Ramos (cell line): ENCODE data around the gene TRAF3.
"Not testable (repeated sequence)": the region's sequence is repeated elsewhere in the genome, so short reads cannot be mapped to it uniquely, and the experiment has no call there.

Experiments
- in situ Hi-C: fragments of 300-500 bp; cut with MboI; formaldehyde crosslinking; loops from one replicate; pipeline ENCODE4 v1.14.3; 2022; ENCODE audit warnings: low sequenced_read_pairs; ENCODE audit not compliant: unreplicated experiment

TRAF3 gene

DNA sequence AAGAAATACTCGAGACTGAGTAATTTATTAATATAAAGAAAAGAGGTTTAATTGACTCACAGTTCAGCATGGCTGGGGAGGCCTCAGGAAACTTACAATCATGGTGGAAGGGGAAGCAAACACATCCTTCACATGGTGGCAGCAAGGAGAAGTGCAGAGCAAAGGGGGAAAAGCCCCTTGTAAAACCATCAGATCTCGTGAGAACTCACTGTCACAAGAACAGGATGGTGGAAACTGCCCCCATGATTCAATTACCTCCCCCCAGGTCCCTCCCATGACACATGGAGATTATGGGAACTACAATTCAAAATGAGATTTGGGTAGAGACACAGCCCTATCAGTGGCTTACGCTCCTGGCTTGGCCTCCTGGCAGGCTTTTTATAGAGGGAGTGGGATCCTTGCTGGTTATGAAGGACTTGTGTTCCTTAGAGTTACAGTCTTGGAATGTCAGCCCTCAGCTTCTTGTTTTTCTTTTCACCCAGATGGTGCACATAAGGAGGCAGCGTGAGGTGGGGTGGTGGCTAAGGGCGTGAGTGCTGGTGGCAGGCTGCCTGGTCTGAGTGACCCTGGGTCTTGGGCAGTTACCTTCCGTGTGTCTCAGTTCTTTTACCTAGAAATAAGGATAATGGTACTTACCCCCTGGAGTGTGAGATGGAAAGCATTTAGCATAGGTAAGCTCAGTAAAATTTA lies 25.7 kb downstream of the TRAF3 start:
- in situ Hi-C loops: no loop called here

DNA sequence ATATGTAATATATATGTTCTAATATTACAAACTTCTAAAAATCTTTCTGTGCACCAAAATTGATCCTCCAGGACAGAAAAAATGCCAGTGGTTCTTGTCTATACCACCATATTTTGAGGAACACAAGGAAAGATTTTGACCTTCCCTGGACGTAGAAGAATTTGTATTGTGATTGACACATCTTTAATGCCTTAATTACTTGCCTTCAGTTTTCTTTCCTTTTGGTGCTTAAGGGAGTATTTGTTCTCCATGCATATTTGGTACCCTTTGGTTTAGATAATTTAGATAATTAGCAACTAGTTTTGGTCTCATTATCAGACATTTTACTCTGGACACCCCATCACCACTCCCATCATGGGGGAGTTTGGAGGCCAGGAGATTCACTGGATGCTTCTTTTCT lies 27.6 kb downstream of the TRAF3 start:
- in situ Hi-C loops: no loop called here

DNA sequence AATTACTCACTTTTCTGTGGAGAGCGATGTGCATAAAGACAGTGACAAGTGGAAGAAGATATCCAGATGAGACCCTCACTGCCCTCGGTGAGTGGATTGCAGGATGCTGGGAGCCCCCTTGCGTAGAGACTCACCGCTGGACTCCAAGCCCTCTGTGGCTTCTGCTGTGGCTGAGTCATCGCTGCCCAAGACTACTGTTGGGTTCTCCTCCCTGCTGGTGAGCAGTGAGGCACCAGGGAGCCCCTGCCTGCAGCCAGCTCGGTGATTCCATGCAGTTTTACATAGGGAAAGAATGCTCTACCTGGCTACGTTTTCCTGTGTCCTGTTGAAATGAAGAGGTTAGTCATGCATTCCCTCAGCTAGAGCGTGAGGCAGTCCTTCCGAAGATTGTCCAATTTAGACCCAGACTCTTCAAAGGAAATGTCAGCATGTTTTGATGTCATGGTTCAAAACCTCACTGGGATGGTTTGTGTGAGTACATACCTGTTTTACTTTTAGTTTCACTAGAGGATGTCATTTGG lies 28.2 kb downstream of the TRAF3 start:
- in situ Hi-C loops: no loop called here

DNA sequence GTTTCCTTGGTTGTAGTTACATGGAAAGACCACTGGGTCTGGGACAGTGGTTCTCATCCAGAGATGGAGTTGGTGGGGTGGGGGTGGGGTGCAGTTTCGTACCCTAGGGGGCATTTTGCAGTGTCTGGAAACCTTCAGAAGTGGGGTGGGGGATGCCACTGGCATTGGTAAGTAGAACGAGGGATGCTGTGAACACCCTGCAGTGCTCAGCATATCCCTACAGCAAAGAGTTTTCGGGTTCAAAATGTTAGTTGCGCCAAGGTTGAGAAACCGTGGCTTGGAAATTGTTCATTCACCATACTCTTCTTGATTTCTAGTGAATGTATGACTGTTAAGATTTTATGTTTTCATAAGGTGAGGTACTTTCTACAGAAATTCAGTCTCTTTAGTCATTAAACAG lies 28.7 kb downstream of the TRAF3 start:
- in situ Hi-C loops: no loop called here

DNA sequence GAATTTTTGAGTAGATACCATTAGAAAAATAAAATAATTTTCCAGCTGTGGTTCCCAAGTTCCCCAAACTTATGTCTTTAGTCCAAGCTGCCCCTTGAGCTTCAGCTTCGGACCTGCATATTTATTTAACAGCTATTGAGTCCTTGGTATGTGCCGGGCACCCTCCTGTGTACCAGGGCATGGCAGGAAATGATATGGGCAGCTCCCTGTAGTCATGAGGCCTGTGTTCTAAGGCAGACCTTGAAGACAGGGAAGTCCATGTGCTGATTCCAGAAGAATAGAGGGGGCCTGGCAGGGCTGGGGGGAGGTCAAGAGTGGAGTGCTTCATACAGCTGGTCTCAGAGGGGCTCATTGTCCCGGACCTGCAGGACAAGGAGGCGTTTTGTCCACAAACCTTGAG lies 29.2 kb downstream of the TRAF3 start:
- in situ Hi-C loops: no loop called here

DNA sequence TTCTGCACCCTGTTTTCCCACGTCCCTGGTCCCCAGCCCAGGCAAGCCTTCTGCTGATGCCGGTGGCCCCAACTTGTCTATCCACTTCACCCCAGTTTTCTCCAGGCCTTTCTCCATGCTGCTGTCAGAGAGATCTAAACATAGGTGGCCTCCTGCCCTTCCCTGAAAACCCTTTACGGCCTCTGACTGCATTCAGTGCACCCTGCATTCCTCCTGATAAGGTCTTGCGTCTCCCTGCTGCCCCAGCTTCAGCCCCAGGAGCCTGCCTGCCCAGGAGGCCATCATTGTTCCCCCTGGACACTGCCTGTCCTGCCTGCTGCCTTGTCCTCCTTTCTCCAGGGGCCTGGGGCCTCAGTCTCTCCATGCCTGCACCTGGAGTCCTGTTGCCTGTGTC lies 29.8 kb downstream of the TRAF3 start:
- in situ Hi-C loops: no loop called here

DNA sequence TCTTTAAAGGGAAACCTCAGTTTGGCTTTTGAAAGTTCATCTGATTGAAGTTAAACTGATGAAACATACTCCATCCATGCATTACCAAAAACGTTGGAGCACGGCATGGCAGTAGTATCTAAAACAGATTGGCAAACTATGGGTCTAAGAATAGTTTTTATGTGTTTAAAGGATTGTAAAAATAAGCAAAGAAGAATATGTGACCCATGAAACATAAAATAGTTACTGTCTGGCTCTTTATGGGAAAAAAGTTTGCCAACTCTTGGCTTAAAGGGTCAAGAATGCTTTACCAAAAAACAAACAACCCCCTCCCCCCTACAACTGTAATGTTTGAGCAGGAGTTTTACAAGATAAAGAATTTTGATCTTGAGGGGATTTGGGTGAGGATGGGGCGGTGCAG lies 32.6 kb downstream of the TRAF3 start:
- in situ Hi-C loops: no loop called here

DNA sequence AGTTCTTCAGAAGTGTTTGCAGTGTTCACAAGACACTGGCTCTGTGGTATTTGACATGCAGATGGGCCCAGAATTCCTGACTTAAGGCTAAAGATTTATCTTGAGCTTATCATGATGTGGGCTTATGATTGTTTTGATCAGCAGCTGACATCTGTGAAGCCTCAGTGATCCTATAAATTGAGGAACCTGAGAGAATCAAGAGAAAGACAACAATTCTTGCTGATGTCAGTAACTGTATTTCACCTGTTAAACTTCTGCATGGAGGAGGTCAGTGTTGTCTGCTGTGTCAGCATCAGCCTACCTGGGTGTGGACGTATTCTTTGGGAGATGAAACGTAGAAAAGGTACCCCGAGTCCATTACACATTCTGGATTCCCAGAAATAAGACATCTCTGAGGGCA lies 33.3 kb downstream of the TRAF3 start:
- in situ Hi-C loops: no loop called here

DNA sequence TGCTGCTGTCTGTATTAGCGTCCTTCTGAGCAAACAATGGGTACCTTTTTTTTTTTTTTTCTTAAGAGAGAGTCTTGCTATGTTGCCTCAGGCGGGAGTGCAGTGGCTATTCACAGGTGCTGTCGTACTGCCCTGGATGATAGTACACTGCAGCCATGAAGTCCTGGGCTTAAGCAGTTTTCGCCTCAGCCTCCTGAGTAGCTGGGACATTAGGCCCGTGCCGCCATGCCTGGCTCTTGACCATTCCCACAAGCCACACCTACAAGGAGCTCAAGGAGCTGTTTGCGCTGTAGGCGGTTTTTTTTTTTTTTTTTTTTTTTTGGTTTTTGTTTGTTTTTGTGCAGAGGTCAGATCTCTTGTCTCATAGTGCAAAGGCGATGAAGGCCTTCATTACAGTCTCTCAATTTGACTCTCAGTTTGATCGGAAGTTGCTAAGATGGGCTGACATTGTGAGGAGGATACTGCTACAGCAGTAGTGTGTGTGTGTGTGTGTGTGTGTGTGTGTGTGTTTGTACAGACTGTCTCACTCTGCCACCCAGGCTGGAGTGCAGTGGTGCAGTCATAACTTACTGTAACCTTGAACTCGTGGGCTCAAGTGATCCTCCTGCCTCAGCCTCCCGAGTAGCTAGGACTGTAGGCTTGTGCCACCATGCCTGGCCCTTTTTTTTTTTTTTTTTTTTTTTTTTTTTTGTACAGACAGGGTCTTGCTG lies 34.2 kb downstream of the TRAF3 start:
- in situ Hi-C loops: no loop called here

DNA sequence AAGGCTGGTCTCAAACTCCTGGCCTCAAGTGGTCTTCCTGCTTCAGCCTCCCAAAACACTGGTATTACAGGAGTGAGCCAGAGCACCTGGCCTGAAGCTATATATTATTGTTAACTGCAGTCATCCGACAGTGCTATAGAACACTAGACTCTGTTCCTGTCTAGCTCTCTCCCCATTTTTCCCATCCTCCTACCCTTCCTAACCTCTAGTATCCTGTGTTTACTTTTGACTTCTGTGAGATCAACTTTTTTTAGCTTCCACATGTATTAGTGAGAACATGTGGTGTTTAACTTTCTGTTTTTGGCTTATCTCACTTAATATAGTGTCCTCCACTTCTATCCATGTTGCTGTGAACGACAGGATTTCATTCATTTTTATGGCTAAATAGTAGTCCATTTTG lies 34.7 kb downstream of the TRAF3 start:
- in situ Hi-C loops: no loop called here

DNA sequence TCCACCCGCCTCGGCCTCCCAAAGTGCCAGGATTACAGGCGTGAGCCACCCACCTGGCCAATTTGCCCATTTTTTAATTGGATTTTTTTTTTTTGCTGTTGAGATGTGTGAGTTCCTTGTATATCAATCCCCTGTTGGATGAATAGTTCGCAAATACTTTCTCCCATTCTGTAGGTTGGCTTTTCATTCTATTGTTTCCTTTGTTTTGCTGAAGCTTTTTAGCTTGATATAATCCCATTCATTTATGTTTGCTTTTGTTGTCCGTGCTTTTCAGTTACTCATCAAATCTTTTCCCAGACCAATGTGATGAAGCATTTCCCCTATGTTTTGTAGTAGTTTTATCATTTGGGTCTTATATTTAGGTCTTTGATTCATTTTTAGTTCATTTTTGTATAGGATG lies 36.4 kb downstream of the TRAF3 start:
- in situ Hi-C loops: no loop called here

DNA sequence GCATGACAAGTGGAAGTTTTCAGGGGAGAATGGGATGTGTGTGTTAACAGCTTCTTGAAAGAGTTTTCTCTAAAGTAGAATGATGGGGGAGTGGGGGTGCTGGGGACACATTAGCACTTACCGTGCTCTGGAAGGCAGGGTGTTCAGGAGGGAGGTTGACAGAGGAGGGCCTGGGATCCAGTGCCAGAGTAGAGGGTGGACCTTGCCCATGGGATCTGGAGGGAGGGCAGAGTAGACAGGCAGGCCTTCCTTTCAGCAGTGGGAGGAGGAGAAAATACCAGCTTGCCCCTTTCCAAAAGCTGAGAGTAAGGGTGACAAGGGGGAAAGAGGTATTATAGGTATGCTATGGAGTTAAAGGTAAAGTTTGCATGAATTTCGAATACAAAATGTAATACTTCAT lies 40.1 kb downstream of the TRAF3 start:
- in situ Hi-C loops: no loop called here

DNA sequence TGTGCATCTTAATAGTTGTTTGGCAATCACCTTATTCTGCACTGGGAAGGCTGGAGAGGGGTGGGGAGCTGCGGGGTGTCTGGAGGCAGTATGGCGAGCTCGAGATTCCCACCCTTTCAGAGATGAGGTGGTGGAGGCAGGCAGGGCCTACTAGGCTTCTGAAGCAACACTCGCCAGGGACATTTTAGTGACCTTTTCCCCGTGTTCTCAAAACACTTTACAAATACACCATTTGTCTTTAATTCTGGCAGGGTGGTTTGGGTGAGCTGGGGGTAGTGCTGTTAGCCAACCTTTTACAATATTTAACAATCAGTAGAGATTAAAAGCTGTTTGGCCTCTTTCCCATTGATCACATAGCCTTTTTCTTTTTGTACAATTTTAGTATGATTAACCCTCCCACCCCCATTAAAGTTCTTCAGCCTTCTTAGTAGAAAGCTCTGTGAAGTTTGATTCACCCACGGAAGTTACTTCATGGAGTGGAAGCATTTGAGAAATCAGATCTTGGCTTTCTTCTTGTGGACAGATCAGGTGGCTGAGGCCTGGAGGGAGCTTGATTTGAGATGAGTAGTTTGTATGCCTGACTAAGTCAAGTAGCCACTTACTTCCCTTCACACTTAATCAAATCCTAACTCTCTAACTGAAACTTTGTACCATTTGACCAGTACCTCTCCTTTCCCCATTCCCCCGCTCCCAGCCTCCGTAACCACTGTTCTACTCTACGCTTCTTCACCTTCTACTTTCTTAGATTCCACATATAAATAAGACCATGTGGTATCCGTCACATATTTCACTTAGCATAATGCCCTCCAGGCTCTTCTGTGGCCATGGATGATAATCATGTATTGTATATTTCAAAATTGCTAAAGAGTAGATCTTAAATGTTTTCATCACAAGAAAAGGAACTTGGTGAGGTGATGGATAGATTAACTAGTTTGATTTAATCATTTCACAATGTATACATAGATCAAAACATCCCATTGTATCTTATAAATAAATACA lies 41.0 kb downstream of the TRAF3 start:
- in situ Hi-C loops: no loop called here

DNA sequence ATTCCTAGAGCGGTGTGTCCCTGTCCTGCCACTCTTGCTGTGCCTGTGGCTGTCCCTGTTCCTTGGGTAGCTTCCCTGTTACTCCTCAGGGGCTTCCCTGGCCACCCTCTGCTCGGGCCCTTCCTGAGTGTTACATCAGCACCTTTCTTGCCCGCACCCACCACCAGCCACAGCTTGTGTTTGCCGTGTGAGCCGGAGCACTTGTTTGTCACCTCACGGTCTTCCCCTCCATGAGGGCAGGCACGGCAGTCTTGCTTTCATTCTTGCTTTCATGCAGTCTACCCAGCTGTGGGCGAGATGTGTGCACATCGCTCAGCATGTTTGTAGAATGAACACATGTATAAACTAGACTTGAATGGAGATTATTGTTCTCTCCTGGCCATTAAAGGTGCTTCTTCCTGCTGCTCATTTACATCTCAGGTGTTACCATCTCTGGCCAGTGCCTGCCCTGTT lies 42.0 kb downstream of the TRAF3 start:
- in situ Hi-C loops: no loop called here

DNA sequence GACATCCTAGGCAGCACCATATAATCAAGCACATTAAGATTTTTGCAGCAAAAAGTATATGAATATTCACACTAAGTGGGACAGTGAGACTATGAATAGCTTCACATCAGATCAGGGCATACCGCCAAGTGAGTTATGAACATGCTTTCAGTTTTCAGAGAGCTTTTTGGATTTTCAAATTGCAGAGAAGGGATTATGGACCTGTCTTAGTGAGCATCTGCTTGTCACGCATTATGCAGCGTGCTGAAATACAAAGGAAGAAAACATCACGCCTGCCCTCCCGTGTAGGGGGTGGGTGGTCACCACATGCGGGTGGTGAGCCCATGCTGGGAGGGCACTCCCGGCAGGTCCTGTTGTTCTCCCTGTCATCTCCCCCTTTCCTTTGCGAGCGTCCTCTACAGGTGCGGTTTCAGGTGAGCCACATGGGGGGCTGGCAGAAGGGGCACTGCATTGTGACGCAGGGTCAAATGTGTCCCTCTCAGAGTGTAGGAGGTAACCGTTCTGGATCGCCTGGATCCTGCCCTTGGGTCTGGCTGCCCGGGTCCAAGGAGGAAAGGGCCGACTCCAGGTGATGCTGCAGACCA lies 42.6 kb downstream of the TRAF3 start:
- in situ Hi-C loops: no loop called here

DNA sequence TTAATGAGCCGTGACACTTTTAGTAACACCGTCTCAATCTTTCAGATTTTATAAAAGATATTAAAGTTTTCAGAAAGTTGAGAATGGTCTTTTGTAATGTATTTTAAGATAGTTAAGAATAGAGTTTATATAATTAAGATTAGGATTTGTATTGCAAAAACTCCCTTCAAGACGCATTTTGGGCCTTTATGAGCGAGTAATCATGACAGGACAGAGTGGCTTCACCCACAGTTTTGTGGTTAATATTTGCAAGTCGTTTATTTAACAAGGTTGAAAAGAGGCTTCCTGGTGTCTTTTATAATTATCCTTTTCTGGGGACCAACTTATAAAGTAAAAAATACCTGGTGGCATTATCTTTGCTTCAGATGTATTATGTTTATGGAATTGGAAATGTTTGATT lies 44.0 kb downstream of the TRAF3 start:
- in situ Hi-C loops: no loop called here

DNA sequence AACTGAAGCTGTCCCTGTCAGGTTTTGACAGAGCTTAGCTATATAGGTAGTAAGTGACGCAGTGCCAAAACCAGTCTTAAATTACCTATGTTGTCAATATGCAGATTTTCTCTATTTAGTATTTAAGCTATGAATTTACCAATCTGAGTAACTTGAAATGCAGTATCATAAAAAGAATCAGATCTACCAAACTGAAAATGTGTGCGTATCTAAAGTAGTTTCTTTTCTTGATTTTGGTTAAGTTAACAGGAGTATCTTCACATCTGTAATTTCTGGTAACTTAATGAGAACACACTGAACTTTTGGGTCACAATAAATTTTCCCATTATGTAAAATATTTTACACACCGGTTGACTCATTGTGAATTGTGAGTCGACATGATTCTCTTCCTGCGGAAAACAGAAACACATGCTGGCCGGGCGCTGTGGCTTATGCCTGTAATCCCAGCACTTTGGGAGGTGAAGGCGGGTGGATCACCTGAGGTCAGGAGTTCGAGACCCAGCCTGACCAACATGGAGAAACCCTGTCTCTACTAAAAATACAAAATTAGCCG lies 45.1 kb downstream of the TRAF3 start:
- in situ Hi-C loops: no loop called here

DNA sequence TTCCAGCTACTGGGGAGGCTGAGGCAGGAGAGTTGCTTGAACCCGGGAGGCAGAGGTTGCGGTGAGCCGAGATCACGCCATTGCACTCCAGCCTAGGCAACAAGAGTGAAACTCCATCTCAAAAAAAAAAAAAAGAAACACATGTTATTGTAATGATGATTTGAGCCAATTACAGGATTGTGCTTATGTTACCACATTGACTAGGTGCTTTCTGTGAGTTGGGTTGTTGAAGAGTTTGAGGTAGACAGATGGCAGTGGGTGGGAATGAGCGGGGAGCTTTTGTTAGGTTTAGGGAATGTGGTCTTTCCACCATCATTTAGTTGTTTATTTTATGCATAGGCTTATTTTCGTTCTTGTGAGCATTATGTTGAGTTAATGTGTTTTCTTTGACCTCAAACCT lies 45.6 kb downstream of the TRAF3 start:
- in situ Hi-C loops: not testable (repeated sequence)

DNA sequence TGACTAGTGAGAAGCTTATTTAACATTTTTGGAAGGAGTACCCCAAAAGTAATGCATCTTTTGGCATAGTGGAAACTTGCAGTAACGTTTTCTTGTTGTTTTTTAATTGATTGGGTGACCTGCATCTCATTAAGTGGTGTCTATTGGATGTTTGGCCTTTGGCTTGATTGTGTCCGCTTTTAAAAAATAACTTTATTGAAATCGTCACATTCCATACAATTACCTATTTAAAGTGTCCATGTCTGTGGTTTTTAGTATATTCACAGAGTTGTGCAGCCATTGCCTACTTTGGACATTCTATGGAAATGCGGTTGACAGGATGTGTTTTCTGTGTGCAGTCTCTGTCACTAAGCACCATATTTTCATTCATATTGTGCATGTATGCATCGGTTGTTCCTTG lies 46.3 kb downstream of the TRAF3 start:
- in situ Hi-C loops: no loop called here

DNA sequence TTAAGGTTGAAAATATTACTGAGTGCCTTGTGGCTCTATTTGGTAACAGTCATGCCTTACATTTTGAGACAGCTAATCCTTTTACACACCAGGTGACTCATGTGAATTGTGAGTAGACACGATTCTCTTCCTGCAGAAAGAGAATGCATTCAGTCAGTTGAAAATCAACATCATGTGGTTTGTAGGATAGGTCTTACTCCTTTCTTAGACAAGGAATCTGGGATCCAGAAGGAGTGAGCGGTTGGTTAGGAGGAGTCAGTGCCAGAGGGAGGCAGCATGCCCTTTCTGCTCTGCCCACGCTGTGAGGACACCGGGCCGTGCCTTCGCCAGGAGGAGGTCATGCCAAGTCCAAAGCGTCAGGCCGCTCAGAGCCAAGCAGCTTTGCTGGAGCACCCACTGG lies 47.6 kb downstream of the TRAF3 start:
- in situ Hi-C loops: no loop called here
